ENCODE results near the gene FBXL7.

The FBXL7 gene

GRCh38 chr5:15506146-15506545 is 6.2 kb downstream of the FBXL7 start:
- DNase-seq: no peak

DNA sequence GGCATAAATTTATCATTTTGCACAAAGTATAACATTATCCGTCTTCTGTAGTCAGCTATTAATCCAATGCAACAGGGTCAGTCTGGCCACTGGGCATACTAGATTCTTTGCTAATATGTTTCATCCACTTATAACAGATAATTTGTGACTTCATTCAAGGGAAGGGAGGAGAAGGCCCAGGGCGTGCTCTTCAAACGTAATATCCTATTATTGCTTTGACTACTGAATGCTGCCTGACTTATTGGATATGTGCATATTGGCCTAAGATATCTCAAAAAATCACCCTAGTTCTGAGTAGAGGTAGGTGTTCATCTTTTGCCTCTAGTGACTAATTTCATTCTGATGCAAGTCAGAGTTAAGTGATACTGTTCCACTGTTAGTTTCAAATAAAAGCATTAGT is 6.9 kb downstream of the FBXL7 start:
- no peak for DNase-seq

DNA sequence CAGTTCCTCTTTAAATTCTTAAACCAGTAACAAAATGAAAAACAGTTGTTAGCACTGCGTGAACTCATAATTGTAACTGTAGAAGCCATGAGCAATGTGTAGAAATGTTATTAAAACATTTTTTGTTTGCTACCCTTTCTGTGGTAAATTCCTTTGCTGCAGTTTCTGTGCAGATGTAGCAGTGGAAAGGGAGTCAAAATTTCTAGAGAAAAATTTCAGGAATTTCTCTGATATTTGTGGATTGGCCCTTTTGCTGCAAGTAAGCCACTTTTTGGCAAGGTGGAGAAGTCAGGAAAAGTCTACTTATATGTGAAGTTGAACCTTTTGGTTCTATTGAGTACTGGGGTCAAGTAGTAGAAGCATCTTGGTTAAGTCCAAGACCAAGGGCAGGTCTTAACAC is 10.1 kb downstream of the FBXL7 start:
- DNase-seq: no peak

DNA sequence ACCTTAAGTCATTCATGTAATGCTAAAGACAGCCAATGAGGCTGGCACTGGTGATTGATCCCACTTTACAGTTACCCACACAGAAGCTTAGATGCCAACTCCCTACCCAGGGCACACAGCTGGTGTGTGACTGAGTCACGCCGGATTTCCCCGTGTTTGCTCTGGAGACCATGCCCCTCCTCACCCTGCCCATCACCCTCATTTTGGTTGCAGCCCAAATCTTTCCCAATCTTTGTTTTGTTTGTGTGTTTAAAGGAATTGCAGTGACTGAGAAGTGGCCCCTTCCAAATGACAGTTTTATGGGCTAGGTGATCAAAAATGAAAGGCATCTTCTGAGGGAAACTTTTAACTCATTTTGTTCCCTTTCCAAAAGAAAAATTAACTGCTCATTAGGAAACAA is 10.9 kb downstream of the FBXL7 start:
- no peak for DNase-seq

GRCh38 chr5:15513431-15513830 is 13.5 kb downstream of the FBXL7 start:
- no peak for DNase-seq

GRCh38 chr5:15513911-15514310 is 13.9 kb downstream of the FBXL7 start:
- DNase-seq: no peak

DNA sequence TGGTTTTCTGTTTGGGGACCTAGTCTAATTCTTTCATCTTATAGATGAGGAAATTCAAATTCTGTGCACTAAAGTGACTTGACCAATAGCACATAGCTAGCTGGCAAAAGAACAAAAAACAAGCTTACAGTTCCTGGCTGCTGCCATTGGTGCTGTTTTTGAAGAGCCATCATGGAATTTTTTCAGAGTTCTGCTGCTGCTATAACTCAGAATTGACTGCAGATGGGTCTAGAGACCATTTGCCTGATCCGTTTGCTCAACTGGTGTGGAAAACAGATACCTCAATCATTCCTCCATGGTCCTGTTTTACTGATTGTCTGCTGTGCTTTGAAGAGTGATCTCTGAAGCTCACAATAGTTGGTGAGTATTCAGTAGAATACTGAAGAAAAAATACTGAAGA is 15.2 kb downstream of the FBXL7 start:
- DNase-seq: no peak

DNA sequence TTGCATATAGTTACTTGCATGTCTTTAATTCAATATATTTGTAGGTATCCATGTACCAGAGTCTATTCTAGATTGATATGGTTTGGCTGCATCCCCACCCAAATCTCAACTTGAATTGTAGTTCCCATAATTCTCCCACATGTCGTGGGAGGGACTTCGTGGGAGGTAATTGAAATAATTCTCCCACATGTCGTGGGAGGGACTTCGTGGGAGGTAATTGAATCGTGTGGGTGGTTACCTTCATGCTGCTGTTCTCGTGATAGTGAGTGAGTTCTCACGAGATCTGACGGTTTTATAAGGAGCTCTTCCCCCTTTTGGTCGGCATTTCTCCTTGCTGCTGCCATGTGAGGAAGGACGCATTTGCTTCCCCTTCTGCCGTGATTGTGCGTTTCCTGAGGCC is 16.5 kb downstream of the FBXL7 start:
- no peak for DNase-seq

DNA sequence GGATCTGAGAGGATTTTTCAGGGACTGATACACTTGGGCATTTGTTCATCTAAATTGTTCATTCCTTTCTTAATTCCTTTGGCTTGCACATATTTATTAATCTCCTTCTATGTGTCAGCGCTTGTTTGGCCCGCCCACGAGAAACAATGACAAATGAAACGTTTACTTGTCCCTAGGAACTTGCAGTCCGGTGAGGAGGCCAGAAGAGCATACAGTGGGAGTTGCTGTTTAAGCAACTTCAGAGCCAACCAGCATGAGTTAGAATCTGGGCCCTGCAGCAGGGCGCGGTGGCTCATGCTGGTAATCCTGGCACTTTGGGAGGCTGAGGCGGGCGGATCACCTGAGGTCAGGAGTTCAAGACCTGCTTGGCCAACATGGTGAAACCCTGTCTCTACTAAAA is 18.8 kb downstream of the FBXL7 start:
- DNase-seq: no peak

DNA sequence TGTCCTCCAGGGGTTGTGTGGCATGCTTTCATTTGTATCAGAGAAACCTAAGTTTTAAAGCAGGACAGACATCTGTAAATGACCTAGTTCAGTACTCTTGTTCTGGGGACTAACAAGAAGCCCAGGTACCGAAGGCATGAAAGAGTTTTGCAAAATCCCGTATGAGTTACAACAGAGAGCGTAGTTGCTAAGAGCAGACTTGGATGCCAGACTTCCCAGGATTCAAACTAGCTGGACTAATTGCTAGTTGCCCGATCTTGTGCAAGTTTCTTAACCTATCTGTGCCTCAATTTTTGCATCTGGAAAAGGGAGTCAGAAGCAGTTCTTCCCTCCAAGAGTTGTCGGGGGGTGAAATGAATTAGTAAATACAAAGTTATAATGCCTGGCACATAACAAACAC is 20.9 kb downstream of the FBXL7 start:
- DNase-seq: no peak

DNA sequence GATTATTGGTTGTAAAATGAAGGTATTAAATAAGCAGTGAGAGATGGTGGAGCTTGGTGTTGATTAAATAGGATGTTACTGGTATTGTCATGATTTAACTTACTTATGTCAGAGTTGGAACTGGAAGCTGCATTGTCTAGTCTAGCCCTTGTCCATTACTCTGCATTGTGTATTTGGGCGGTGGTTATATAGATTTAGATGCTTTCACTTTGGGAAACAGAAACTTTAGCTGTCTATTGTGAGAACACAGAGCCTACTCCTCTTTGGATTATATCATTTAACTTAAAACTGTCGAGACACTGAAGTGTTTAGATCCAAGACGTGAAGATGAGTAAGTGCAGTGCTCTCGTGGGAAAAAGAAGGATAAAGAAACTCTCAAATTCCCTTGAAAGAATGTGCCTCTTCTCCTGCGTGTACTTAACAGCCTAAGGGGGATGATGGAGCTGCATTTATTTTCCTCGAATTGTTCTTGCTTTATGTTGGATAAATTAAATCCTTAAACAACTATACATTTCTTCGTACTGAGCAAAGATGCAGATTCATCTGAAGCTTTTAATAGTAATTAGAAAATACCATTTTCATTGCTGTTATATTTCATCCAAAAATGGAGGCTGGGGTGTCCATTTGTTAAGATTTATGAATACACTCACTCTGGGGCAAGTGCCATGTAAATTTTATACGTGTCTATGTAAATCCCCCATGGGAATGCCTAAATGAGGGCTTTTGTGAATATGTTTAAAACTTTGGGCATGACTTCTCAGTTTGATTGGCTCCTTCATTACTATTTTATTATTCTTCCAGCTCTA is 21.6 kb downstream of the FBXL7 start:
- DNase-seq: no peak

- DNase-seq: no peak
Observed at GRCh38 chr5:15522187-15522520, 22.2 kb downstream of the FBXL7 start.

GRCh38 chr5:15524712-15525111 is 24.7 kb downstream of the FBXL7 start:
- DNase-seq: no peak

DNA sequence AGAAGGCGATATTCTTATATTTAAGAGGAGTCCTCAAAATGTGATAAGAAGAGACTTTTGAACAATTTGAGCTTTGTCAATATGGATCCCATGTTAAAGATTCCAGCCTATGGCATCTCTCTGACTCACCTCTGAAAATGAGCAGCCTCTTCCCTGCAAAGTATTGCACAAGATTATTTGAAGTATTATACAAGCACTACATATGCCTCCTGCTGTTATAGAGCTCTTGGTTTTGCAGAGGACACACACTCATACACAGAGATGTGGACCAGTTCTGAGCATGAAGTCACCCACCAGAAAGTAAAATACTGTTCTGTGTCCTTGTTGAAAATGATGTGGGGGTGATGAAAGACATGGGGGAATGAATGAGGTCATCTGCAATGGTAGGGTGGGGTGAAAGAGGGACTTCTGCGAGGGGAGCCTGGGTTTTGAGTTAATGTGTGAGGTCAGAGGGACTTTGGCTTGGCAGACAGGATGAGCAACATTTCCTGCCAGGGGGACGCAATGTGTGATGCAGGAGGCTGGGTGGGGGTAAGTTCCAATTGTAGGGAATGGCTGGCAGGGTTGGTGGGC is 25.8 kb downstream of the FBXL7 start:
- DNase-seq: no peak

- DNase-seq: no peak
Observed at GRCh38 chr5:15526413-15526812, 26.4 kb downstream of the FBXL7 start.

DNA sequence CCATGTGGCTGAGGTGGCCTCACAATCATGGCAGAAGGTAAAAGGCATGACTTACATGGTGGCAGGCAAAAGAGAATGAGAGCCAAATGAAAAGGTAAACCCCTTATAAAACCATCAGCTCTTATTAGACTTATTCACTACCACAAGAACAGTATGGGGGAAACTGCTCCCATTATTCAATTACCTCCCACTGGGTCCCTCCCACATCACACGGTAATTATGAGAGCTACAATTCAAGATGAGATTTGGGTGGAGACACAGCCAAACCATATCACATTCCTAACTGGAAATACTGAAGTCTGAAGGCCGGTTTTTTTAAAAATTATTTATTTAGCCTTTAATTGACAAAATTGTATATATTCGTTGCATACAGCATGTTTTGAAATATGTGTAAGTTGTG is 28.5 kb downstream of the FBXL7 start:
- DNase-seq: no peak

- no peak for DNase-seq
Observed at GRCh38 chr5:15529013-15529412, 29.0 kb downstream of the FBXL7 start.

DNA sequence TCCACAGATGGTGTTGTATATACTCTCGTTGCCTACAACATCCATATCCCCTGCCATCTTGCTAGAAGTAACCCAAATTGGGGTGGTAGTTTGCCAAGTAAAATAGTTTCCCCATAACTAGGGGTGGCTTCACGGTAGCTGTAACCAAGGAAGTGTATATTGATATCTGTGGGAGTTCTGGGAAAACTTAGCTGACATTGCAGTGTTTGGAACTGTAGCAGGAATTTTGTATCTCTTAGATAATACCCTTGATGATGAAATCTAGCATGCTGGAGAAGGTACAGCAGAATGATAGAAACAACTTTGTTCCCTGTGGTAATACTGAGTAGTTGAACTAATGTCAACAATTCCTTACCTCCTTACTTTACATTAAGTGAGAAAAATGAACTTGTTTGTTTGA is 29.8 kb downstream of the FBXL7 start:
- no peak for DNase-seq

DNA sequence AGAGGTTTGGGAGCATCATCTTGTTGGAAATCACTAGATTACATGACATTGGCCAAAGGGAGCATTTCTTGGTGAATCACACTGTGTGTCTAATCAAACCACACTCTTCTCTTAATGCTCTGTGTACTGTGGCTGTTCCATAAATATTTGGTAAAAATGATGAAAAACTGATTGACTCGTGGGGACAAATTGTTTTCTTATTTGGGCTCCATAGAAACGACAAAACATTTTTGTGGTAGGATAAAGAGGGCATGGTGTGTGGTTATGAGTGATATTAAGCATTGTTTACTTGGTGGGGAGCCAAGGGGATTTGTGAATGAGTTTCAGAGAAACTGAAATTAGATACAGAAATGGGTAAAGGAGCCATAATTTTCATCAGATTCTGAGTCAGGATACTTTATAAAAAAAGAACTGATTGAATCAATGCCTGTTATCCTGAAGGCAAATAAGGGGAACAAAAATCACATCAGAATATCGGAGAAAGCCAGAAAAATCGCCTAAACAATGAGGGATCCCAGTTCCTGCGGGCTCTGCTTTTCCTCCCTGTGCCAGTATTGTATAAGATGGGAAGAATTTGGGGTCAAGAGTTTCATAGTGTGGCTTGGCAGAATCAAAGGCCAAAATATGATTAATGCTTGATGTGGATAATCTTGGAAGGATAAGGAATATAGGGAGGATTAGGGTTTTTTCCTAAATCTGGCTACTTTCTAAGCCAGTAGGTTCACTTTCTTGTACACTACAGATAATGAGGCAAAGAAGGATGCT is 33.3 kb downstream of the FBXL7 start:
- no peak for DNase-seq

DNA sequence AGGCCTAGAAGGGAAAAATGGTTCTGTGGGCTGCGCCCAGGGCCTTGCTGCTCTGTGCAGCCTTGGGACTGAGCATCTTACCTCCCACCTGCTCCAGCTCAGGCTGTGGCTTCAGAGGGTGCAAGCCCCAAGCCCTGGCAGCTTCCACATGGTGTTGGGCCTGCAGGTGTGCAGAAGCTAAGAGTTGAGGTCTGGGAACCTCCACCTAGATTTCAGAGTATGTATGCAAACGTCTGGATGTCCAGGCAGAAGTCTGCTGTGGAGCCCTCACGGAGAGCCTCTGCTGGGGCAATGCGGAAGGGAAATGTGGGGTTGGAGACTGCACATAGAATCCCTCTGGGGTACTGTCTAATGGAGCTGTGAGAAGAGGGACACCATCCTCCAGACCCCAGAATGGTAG is 36.0 kb downstream of the FBXL7 start:
- no peak for DNase-seq

DNA sequence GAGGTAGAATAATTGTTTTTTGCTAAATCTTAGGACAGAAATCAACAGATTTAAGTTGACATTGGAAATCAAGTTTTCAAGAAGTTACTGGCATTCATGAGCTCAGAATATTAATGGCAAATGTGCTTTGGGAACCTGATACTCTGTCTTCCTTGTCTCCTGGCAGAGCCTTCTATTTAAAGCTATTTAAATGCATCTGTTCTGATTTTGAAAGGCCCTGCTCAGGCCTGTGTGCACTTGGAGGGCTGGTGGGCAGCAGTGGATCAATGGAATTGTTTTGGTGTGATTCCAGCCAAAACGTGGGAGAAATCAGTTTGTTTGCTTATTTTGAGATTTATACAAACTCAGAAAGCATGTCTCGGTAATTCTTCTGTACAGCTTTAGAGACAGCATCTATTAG is 38.5 kb downstream of the FBXL7 start:
- DNase-seq: no peak

DNA sequence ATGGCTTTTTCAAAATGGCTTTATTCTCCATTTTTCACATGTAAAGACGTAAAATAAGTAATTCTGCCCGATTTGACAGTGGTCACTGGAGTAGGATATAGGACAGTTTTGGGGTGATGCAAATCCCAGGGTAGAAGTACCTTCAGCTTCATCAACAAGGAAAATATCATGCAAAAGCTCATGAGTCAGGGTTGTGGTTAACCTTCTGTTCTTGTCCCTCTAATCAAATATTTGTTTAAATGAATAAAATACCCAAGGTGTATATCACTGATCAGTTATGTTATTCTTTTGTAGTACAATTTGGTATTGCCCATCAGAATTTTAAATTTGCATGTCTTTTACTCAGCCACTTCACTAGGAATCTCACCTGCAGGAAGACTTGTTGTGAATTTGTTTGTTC is 40.0 kb downstream of the FBXL7 start:
- no peak for DNase-seq

GRCh38 chr5:15544039-15544438 is 44.1 kb downstream of the FBXL7 start:
- DNase-seq: no peak

GRCh38 chr5:15545082-15545481 is 45.1 kb downstream of the FBXL7 start:
- no peak for DNase-seq
